HG02884 (cell line): ENCODE results near the gene SCAF11.

Experiments
- ATAC-seq: cut with Tn5 transposase; IDR thresholded peaks from one replicate; pipeline ENCODE4 v1.9.1; 2021; ENCODE audit warnings: mild to moderate bottlenecking, moderate library complexity; ENCODE audit not compliant: unreplicated experiment

SCAF11 gene

DNA sequence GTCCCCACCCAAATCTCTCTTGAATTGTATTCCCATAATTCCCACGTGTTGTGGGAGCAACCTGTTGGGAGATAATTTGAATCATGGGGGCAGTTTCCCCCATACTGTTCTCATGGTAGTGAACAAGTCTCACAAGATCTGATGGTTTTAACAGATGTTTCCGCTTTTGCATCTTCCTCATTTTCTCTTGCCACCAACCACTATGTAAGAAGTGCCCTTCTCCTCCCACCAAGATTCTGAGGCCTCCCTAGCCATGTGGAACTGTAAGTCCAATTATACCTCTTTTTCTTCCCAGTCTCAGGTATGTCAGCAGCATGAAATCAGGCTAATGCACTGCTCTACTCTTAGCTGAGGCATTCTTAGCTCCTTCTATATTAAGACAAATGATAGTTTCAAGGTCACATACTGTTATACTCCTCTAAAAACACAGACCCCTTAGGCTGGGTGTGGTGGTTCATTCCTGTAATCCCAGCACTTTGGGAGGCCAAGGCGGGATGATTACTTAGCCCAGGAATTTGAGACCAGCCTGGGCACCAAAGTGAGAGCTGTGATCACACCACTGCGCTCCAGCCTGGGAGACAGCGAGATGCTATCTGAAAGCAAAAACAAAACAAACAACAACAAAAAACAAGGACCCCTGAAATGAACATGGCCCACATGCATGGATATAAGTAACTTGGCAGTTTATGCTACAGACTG lies 3.6 kb downstream of the SCAF11 start:
- no peak for ATAC-seq

- no peak for ATAC-seq
These were observed 9.1 kb downstream of the SCAF11 start for GRCh38 chr12:45981075-45981837.

- ATAC-seq, result no peak
These were observed 9.8 kb downstream of the SCAF11 start for GRCh38 chr12:45980540-45980939.

DNA sequence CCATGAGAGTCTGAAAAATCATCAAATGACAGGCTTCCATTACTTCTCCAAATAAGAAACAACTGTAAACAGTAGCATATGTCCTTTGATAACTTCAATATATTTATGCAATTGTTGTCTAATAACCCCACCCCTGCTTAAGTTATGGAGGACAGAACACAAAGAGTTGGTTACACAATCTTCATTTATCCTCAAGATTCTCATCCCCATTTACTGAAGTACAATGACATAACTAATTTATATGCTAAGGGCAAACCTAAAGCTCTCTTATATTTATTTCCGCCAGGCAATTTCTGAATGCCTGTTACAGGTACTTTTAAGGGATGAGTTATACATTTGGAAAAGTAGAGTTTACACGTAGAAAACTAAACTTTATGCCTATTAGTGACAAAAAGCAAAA lies 12.3 kb downstream of the SCAF11 start:
- ATAC-seq, result no peak

DNA sequence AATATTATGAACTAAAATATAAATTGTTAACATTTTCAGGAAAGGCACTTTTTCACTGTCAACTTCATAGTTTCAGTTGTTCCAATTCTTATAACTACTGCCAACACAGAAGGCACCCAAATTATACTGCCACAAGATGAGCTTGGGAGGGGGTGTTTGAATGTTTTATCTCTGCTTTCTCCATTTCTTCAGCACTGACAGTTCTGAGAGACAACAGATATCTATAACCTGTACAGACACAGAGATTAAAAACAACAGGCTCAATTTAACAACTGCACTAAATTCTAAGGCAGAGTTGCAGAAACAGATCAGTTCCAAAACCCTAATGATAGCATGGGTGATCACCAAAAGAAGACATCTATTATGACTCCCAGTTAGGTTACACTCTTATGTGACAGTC lies 12.8 kb downstream of the SCAF11 start:
- no peak for ATAC-seq

DNA sequence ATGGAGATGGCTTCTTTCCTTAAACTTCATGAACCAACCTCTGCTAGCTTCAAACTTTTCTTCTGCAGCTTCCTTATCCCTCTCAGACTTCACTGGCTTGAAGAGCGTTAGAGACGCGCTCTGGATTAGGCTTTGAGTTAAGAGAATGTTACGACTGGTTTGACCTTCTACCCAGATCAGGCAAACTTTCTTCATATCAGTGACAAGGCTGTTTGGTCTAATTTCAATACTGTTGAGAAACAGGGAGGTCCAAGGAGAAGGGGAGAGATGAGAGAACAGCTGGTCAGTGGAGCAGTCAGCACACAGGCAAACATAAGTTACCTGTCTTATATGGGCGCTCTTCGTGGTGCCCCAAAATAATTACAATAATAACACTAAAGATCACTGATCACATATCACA lies 14.9 kb downstream of the SCAF11 start:
- ATAC-seq, result no peak

DNA sequence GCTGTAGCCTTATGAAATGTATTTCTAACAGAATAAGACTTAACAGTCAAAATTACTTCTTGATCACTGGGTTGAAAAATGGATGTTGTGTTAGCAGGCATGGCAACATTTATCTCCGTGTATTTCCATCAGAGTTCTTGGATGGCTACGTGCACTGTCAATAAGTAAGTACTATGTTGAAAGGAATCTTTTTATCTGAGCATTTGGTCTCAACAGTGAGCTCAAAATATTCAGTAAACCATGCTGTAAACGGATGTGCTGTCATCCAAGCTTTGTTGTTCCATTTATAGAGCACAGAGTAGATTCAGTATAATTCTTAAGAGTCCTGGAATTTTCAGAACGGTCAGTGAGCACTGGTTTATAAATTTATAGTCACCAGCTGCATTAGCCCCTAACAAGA lies 15.5 kb downstream of the SCAF11 start:
- ATAC-seq, result no peak

- ATAC-seq, result no peak
These were observed 16.1 kb downstream of the SCAF11 start for GRCh38 chr12:45974171-45974719.

GRCh38 chr12:45973526-45973925 lies 16.8 kb downstream of the SCAF11 start:
- no peak for ATAC-seq

- no peak for ATAC-seq
These were observed 20.0 kb downstream of the SCAF11 start for GRCh38 chr12:45970391-45970790.

GRCh38 chr12:45969084-45969483 lies 21.3 kb downstream of the SCAF11 start:
- no peak for ATAC-seq

DNA sequence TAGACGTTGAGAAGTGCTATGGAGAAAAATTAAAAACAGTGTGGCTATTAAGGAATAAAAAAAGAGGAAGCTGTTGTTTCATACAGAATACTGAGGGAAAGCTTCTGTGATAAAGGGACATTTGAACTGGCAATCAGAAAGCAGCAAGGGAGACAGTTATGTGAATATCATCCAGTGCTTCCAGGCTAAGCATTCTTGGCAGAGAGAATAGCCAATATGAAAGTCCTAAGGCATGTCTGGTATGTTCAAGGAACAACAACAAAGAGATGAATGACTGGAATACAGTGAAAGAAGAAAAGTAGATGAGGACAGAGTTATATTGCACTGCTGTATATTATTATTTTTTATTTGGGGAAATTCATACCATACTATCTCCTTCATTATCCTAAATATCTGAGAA lies 23.9 kb downstream of the SCAF11 start:
- ATAC-seq, result no peak

DNA sequence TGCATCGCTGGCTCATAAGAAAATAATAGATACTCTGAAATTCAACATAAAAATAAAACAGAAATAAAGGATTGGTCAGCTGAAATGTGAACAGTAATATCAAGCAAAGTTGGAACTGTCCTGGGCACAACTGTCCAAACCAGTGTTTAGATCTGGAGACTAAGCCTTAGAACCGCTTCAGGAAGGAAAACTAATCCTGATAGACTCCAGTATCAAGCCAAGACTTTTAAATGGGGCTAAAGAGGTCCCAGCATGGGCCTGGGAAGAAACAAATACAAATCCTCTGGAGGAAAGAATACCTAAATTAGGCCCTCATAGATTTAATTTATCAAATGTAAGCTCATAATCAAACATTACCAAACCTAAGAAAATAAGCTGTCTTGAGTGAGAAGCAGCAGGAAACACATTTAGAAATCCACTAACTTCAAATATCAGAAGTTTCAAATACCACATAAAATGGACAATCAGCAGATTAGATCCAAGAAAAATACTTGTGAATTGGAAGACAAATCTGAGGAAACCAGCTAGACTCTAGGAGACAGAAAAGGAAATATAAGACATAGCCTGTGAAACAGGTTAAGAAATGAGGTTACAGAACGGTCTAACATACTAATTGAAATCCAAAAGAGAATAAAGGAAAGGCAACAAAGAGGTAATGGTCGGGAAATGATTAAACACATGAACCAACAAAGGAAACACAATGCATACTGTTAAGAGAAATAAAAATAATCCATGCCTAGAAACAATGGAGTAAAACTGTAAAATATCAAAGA lies 27.6 kb downstream of the SCAF11 start:
- no peak for ATAC-seq

DNA sequence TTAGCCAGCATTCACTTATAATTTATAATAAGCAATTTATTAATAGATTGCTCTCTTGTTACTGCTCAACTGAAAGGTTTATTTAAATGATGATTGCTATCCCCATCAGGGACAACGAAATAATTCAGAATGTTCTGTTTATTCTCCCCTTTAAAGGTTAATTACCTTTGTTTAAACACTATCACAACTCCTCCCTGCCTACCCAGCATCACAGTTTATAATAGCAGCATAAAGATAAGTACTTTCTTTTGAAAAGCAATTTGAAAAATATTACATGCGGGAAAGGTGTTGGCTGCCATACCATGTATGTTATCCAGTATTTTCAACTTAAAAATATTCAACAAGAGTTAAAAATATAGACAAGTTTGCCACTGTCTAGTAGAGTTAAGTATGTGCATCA lies 30.6 kb downstream of the SCAF11 start:
- ATAC-seq, result no peak

DNA sequence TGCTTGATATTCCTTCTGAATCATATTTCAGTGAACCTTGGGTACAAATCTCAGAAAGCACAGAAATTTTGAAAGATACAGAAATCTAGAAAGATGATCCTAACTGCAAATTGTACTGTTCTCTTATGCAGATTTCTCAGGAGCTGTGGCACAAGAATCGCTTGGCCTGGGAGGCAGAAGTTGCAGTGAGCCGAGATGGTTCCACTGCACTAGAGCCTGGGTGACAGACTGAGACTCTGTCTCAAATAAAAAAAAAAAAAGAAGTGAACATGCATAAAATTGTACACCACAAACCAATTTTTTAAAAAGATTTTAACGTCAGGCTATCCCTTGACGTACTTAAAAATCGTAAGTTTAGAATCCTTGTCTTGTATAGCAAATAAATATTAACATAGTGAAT lies 31.3 kb downstream of the SCAF11 start:
- no peak for ATAC-seq

GRCh38 chr12:45948546-45948945 lies 41.8 kb downstream of the SCAF11 start:
- ATAC-seq, result no peak

- no peak for ATAC-seq
These were observed 43.9 kb downstream of the SCAF11 start for GRCh38 chr12:45946435-45946834.

DNA sequence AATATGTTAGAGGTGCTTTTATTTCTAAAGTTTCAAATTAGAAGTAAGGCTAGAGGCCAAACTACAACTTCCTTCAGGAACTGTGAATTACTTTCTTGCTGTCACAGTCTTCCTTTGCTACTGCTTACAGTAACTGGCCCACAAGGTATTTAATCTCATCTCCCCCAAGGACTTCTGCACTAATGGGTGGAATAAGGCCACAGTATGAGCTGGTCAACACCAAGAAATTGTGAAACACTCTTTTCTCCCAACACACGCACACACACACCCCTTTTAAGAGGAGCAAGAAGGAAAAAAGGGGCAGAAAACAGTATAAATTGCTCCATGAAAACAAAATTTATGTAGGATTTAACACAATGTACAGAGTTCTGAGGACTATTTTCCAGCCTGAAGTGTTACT lies 45.6 kb downstream of the SCAF11 start:
- ATAC-seq, result no peak

GRCh38 chr12:45939759-45940158 lies 50.6 kb downstream of the SCAF11 start:
- ATAC-seq, result no peak

- no peak for ATAC-seq
These were observed 51.8 kb downstream of the SCAF11 start for GRCh38 chr12:45938566-45938965.

- no peak for ATAC-seq
These were observed 55.4 kb downstream of the SCAF11 start for GRCh38 chr12:45934956-45935355.

GRCh38 chr12:45933504-45933903 lies 56.9 kb downstream of the SCAF11 start:
- ATAC-seq, result no peak
